ENCODE data around the gene NRXN3.

The NRXN3 gene

GRCh38 chr14:79464468-79464867 lies 1294.3 kb downstream of the NRXN3 start:
- in situ Hi-C loops (cut with MboI; ENCODE audit: low pct_unique_long_range_greater_than_20kb, low sequenced_read_pairs, unreplicated experiment), result no loop called here

GRCh38 chr14:79465651-79466050 lies 1295.5 kb downstream of the NRXN3 start:
- no peak for DNase-seq (ENCODE audit: low spot score)
- in situ Hi-C loops (cut with MboI; ENCODE audit: low pct_unique_long_range_greater_than_20kb, low sequenced_read_pairs, unreplicated experiment), result no loop called here
- no peak for TF ChIP-seq CTCF (IDR thresholded peaks at IDR 0.05; ENCODE audit: extremely low read depth, insufficient read depth, missing control alignments)

More at GRCh38 chr14:79464468-79464867, 1294.3 kb downstream of the NRXN3 start:
- TF ChIP-seq CTCF (IDR thresholded peaks at IDR 0.05; ENCODE audit: extremely low read depth, insufficient read depth, missing control alignments), result no peak
- DNase-seq (ENCODE audit: low spot score), result no peak

- no peak for DNase-seq (ENCODE audit: low spot score)
- in situ Hi-C loops (cut with MboI; ENCODE audit: low pct_unique_long_range_greater_than_20kb, low sequenced_read_pairs, unreplicated experiment), result no loop called here
- no peak for TF ChIP-seq CTCF (IDR thresholded peaks at IDR 0.05; ENCODE audit: extremely low read depth, insufficient read depth, missing control alignments)
Measured at GRCh38 chr14:79466938-79467527, 1296.9 kb downstream of the NRXN3 start.

- no peak for DNase-seq (ENCODE audit: low spot score)
- no peak for TF ChIP-seq CTCF (IDR thresholded peaks at IDR 0.05; ENCODE audit: extremely low read depth, insufficient read depth, missing control alignments)
- in situ Hi-C loops (cut with MboI; ENCODE audit: low pct_unique_long_range_greater_than_20kb, low sequenced_read_pairs, unreplicated experiment), result no loop called here
Measured at GRCh38 chr14:79467835-79468234, 1297.7 kb downstream of the NRXN3 start.

GRCh38 chr14:79468486-79468885 lies 1298.3 kb downstream of the NRXN3 start:
- no peak for TF ChIP-seq CTCF (IDR thresholded peaks at IDR 0.05; ENCODE audit: extremely low read depth, insufficient read depth, missing control alignments)
- DNase-seq (ENCODE audit: low spot score), result no peak
- in situ Hi-C loops (cut with MboI; ENCODE audit: low pct_unique_long_range_greater_than_20kb, low sequenced_read_pairs, unreplicated experiment), result no loop called here

- in situ Hi-C loops (cut with MboI; ENCODE audit: low pct_unique_long_range_greater_than_20kb, low sequenced_read_pairs, unreplicated experiment), result no loop called here
- no peak for TF ChIP-seq CTCF (IDR thresholded peaks at IDR 0.05; ENCODE audit: extremely low read depth, insufficient read depth, missing control alignments)
- DNase-seq (ENCODE audit: low spot score), result no peak
Measured at GRCh38 chr14:79473651-79474050, 1303.5 kb downstream of the NRXN3 start.
